Activated B cell treated with CpG ODN at 0.5 μM for 24 hours (primary cell): Measurements from ENCODE around the gene TTC7B. TPM values are rescaled to one million over a fixed set of nuclear protein-coding genes. Genes with fewer than 3 reads are reported as not detected.

ENCODE experiments used
- ATAC-seq: fragments of 200-7000 bp; cut with Tn5 transposase; one replicate; pipeline ENCODE4 v1.10.0; 2021; ENCODE audit warnings: low read depth, mild to moderate bottlenecking, moderate library complexity
- CTCF ChIA-PET: fragments of 350-600 bp; sonication (Branson Sonifier 250); formaldehyde crosslinking; loops from one replicate; lab custom pipeline; 2021; ENCODE audit warnings: antibody characterized with exemption; lab: Charles Lee
- POLR2A ChIA-PET: fragments of 350-600 bp; sonication (Branson Sonifier 250); formaldehyde crosslinking; loops from one replicate; lab custom pipeline; 2021; ENCODE audit warnings: antibody characterized with exemption; lab: Charles Lee
- DNase-seq: peaks from one replicate; pipeline ENCODE4 v3.0.0; 2022
- H3K27ac Mint-ChIP-seq: one replicate; pipeline ENCODE4 v1.8.0; 2020; ENCODE audit warnings: mixed read lengths
- H3K27me3 Mint-ChIP-seq: one replicate; pipeline ENCODE4 v1.8.0; 2021; ENCODE audit warnings: mixed read lengths
- H3K36me3 Mint-ChIP-seq: one replicate; pipeline ENCODE4 v1.8.0; 2021; ENCODE audit warnings: low read depth, mixed read lengths
- H3K4me1 Mint-ChIP-seq: one replicate; pipeline ENCODE4 v1.8.0; 2021; ENCODE audit warnings: mixed read lengths
- H3K4me3 Mint-ChIP-seq: one replicate; pipeline ENCODE4 v1.8.0; 2020; ENCODE audit warnings: mild to moderate bottlenecking, mixed read lengths
- H3K9me3 Mint-ChIP-seq: one replicate; pipeline ENCODE4 v1.8.0; 2020; ENCODE audit warnings: mixed read lengths
- CTCF ChIP-seq: fragments of 200-600 bp; IDR thresholded peaks from one replicate; pipeline ENCODE4 v1.8.0; 2022; ENCODE audit warnings: antibody characterized with exemption, mild to moderate bottlenecking
- intact Hi-C: fragments of 100-400 bp; cut with micrococcal nuclease; formaldehyde crosslinking; loops from one replicate; pipeline ENCODE4 v1.15.1; 2024
- total RNA-seq: library from RNA; stranded (reverse); gene quantifications from 2 replicates; pipeline ENCODE4 v1.2.3, GENCODE V29; 2022

TTC7B gene
- total RNA-seq, 1 donor from 2014 or later, result 1.9 TPM

GRCh38 chr14:90753456-90754005 lies 62.7 kb downstream of the TTC7B start:
- Mint-ChIP-seq H3K27ac (no peak overlapping the region), H3K4me3 (no peak overlapping the region), H3K27me3 (peaks cover 2% of the 10 kb centered on the region), H3K4me1 (peaks cover 8% of the 10 kb centered on the region), H3K9me3 (peaks cover 13% of the 10 kb centered on the region), H3K36me3 (no peaks in the 10 kb centered on the region)
- ChIA-PET CTCF (no interaction called here), POLR2A (interaction anchor here (0.6 kb wide), 1 partner anchor 1319 kb away, joined by 7 read pairs; no protein-coding TSS in a partner anchor)
- intact Hi-C loops, result no loop called here
- no peak for TF ChIP-seq CTCF
- DNase-seq (no peak), ATAC-seq (no peak)

GRCh38 chr14:90750701-90751100 lies 65.5 kb downstream of the TTC7B start:
- no peak overlapping the region for H3K27ac Mint-ChIP-seq
- H3K27me3 Mint-ChIP-seq, result no peaks in the 10 kb centered on the region
- intact Hi-C loops, result no loop called here
- H3K36me3 Mint-ChIP-seq, result no peaks in the 10 kb centered on the region
- ATAC-seq (no peak), DNase-seq (no peak)
- H3K9me3 Mint-ChIP-seq, result peaks cover 13% of the 10 kb centered on the region
- ChIA-PET CTCF (no interaction called here), POLR2A (no interaction called here)
- TF ChIP-seq CTCF, result no peak
- H3K4me3 Mint-ChIP-seq, result no peak overlapping the region
- H3K4me1 Mint-ChIP-seq, result no peaks in the 10 kb centered on the region

GRCh38 chr14:90750191-90750590 lies 66.0 kb downstream of the TTC7B start:
- intact Hi-C loops, result no loop called here
- POLR2A ChIA-PET, result no interaction called here
- H3K36me3 Mint-ChIP-seq, result no peaks in the 10 kb centered on the region

GRCh38 chr14:90747909-90748308 lies 68.3 kb downstream of the TTC7B start:
- no peak overlapping the region for H3K4me3 Mint-ChIP-seq
- ATAC-seq (no peak), DNase-seq (no peak)
- no peaks in the 10 kb centered on the region for H3K36me3 Mint-ChIP-seq
- no peak for TF ChIP-seq CTCF
- ChIA-PET CTCF (no interaction called here), POLR2A (no interaction called here)
- intact Hi-C loops, result no loop called here
- H3K4me1 Mint-ChIP-seq, result no peaks in the 10 kb centered on the region
- no peaks in the 10 kb centered on the region for H3K27me3 Mint-ChIP-seq
- H3K27ac Mint-ChIP-seq, result no peak overlapping the region
- peaks cover 13% of the 10 kb centered on the region for H3K9me3 Mint-ChIP-seq

More at GRCh38 chr14:90750191-90750590, 66.0 kb downstream of the TTC7B start:
- H3K4me1 Mint-ChIP-seq, result no peaks in the 10 kb centered on the region
- H3K4me3 Mint-ChIP-seq, result no peak overlapping the region
- ATAC-seq (no peak), DNase-seq (no peak)
- peaks cover 13% of the 10 kb centered on the region for H3K9me3 Mint-ChIP-seq
- H3K27ac Mint-ChIP-seq, result no peak overlapping the region
- H3K27me3 Mint-ChIP-seq, result no peaks in the 10 kb centered on the region
- no peak for TF ChIP-seq CTCF
- CTCF ChIA-PET, result no interaction called here

- H3K27ac Mint-ChIP-seq, result no peak overlapping the region
- H3K36me3 Mint-ChIP-seq, result no peaks in the 10 kb centered on the region
- ChIA-PET POLR2A (interaction anchor here (1.2 kb wide), 1 partner anchor 17 kb away, joined by 3 read pairs; no protein-coding TSS in a partner anchor), CTCF (interaction anchor here (1.1 kb wide), 1 partner anchor 14 kb away, joined by 3 read pairs; no protein-coding TSS in a partner anchor)
- peaks cover 3% of the 10 kb centered on the region for H3K9me3 Mint-ChIP-seq
- ATAC-seq (no peak), DNase-seq (no peak)
- intact Hi-C loops, result no loop called here
- no peaks in the 10 kb centered on the region for H3K4me1 Mint-ChIP-seq
- no peak for TF ChIP-seq CTCF
- H3K4me3 Mint-ChIP-seq, result no peak overlapping the region
- H3K27me3 Mint-ChIP-seq, result no peaks in the 10 kb centered on the region
Measured at GRCh38 chr14:90743826-90744225, 72.4 kb downstream of the TTC7B start.
